H9 (cell line): ENCODE measurements around the gene IMMP2L. TPM values are rescaled to one million over a fixed set of nuclear protein-coding genes. Genes with fewer than 3 reads are reported as not detected.

ENCODE experiments used
- DNase-seq: peaks from one replicate; pipeline ENCODE4 v3.0.0-alpha.2; 2017
- H2AFZ ChIP-seq: one replicate; pipeline ENCODE4 v1.6.1; 2013; ENCODE audit warnings: mild to moderate bottlenecking, low read length, control low read depth, moderate library complexity
- H2AK5ac ChIP-seq: 2 replicates; pipeline ENCODE4 v1.6.1; 2013; ENCODE audit warnings: low read length, control low read depth, mixed read lengths; ENCODE audit not compliant: insufficient read length
- H2BK120ac ChIP-seq: one replicate; pipeline ENCODE4 v1.6.1; 2013; ENCODE audit warnings: low read depth, mild to moderate bottlenecking, low read length, control low read depth, inconsistent platforms; ENCODE audit not compliant: poor library complexity, severe bottlenecking
- H2BK12ac ChIP-seq: 2 replicates; pipeline ENCODE4 v1.6.1; 2013; ENCODE audit warnings: low read length, control low read depth, mixed read lengths, low read depth; ENCODE audit not compliant: insufficient read length
- H2BK15ac ChIP-seq: 2 replicates; pipeline ENCODE4 v1.6.1; 2013; ENCODE audit warnings: low read depth, low read length, control low read depth
- H2BK20ac ChIP-seq: one replicate; pipeline ENCODE4 v1.6.1; 2013; ENCODE audit warnings: low read depth, mild to moderate bottlenecking, low read length, control low read depth, inconsistent platforms; ENCODE audit not compliant: poor library complexity, severe bottlenecking
- H2BK5ac ChIP-seq: 2 replicates; pipeline ENCODE4 v1.6.1; 2013; ENCODE audit warnings: low read length, control low read depth, mixed read lengths; ENCODE audit not compliant: insufficient read length
- H3K14ac ChIP-seq: 2 replicates; pipeline ENCODE4 v1.6.1; 2013; ENCODE audit warnings: low read length, control low read depth; ENCODE audit not compliant: insufficient read depth
- H3K18ac ChIP-seq: 2 replicates; pipeline ENCODE4 v1.6.1; 2013; ENCODE audit warnings: low read depth, mild to moderate bottlenecking, mixed read lengths, low read length, control low read depth; ENCODE audit not compliant: insufficient read length
- H3K23ac ChIP-seq: 2 replicates; pipeline ENCODE4 v1.6.1; 2013; ENCODE audit warnings: low read length, control low read depth, mixed read lengths, low read depth; ENCODE audit not compliant: insufficient read length
- H3K23me2 ChIP-seq: 2 replicates; pipeline ENCODE4 v1.6.1; 2013; ENCODE audit warnings: low read depth, mild to moderate bottlenecking, mixed read lengths, low read length, control low read depth; ENCODE audit not compliant: insufficient read length, poor library complexity, severe bottlenecking
- H3K27ac ChIP-seq: 2 replicates; pipeline ENCODE4 v1.5.1; 2013; ENCODE audit warnings: low read length, control low read depth, mixed read lengths, low read depth; ENCODE audit not compliant: insufficient read length
- H3K27me3 ChIP-seq: 2 replicates; pipeline ENCODE4 v1.6.1; 2013; ENCODE audit warnings: low read length, control low read depth, inconsistent platforms; ENCODE audit not compliant: insufficient read depth
- H3K4ac ChIP-seq: 2 replicates; pipeline ENCODE4 v1.6.1; 2013; ENCODE audit warnings: low read depth, mild to moderate bottlenecking, control low read depth, inconsistent platforms, low read length, moderate library complexity
- H3K4me1 ChIP-seq: 2 replicates; pipeline ENCODE4 v1.6.1; 2013; ENCODE audit warnings: low read length, control low read depth, inconsistent platforms; ENCODE audit not compliant: insufficient read depth
- H3K4me2 ChIP-seq: 2 replicates; pipeline ENCODE4 v1.6.1; 2013; ENCODE audit warnings: low read length, control low read depth, mixed read lengths; ENCODE audit not compliant: insufficient read length, insufficient read depth
- H3K56ac ChIP-seq: 2 replicates; pipeline ENCODE4 v1.6.1; 2013; ENCODE audit warnings: low read depth, mild to moderate bottlenecking, mixed read lengths, low read length, control low read depth; ENCODE audit not compliant: insufficient read length
- H3K79me1 ChIP-seq: 2 replicates; pipeline ENCODE4 v1.6.1; 2013; ENCODE audit warnings: low read depth, mild to moderate bottlenecking, moderate library complexity, low read length, control low read depth, inconsistent platforms; ENCODE audit not compliant: insufficient read depth, poor library complexity, severe bottlenecking
- H3K79me2 ChIP-seq: 2 replicates; pipeline ENCODE4 v1.6.1; 2013; ENCODE audit warnings: low read length, control low read depth, inconsistent platforms; ENCODE audit not compliant: insufficient read depth
- H3K9ac ChIP-seq: 2 replicates; pipeline ENCODE4 v1.6.1; 2013; ENCODE audit warnings: low read length, control low read depth, mixed read lengths; ENCODE audit not compliant: insufficient read length; ENCODE audit errors: extremely low read depth
- H3K9me3 ChIP-seq: one replicate; pipeline ENCODE4 v1.6.1; 2013; ENCODE audit warnings: low read depth, low read length, inconsistent platforms; ENCODE audit not compliant: control insufficient read depth
- H3T11ph ChIP-seq: one replicate; pipeline ENCODE4 v1.6.1; 2013; ENCODE audit warnings: mild to moderate bottlenecking, low read length, control low read depth, inconsistent platforms
- H4K20me1 ChIP-seq: one replicate; pipeline ENCODE4 v1.6.1; 2013; ENCODE audit not compliant: control insufficient read depth, insufficient read length, insufficient read depth
- H4K5ac ChIP-seq: 2 replicates; pipeline ENCODE4 v1.6.1; 2013; ENCODE audit warnings: low read depth, mild to moderate bottlenecking, mixed read lengths, low read length, control low read depth; ENCODE audit not compliant: insufficient read length
- H4K8ac ChIP-seq: replicated peaks from 2 replicates; pipeline ENCODE4 v1.6.1; 2013; ENCODE audit warnings: low read length, control low read depth, mixed read lengths, low read depth; ENCODE audit not compliant: insufficient read length
- H4K91ac ChIP-seq: 2 replicates; pipeline ENCODE4 v1.6.1; 2013; ENCODE audit warnings: low read depth, mild to moderate bottlenecking, moderate library complexity, mixed read lengths, low read length, control low read depth; ENCODE audit not compliant: insufficient read length
- H3K27ac Mint-ChIP-seq, 3 experiments: 2 replicates in 2 of 3; 3 replicates in 1 of 3; pipeline ENCODE4 v1.8.0; 2020 to 2021; ENCODE audit warnings: mixed read lengths in 3 of 3, mild to moderate bottlenecking in 1 of 3, moderate library complexity in 1 of 3
- H3K27me3 Mint-ChIP-seq: 2 replicates; pipeline ENCODE4 v1.8.0; 2021; ENCODE audit warnings: low read depth, mild to moderate bottlenecking, moderate library complexity, mixed read lengths
- H3K36me3 Mint-ChIP-seq, 3 experiments: 2 replicates in 2 of 3; 3 replicates in 1 of 3; pipeline ENCODE4 v1.8.0; 2020 to 2021; ENCODE audit warnings: low read depth in 3 of 3, mixed read lengths in 3 of 3; ENCODE audit not compliant: insufficient read depth in 1 of 3
- H3K4me1 Mint-ChIP-seq, 2 experiments: 2 replicates each; pipeline ENCODE4 v1.8.0; 2020; ENCODE audit warnings: mixed read lengths in 2 of 2
- H3K4me3 Mint-ChIP-seq, 2 experiments: 2 replicates in 1 of 2; 3 replicates in 1 of 2; pipeline ENCODE4 v1.8.0; 2020 to 2021; ENCODE audit warnings: mild to moderate bottlenecking in 2 of 2, mixed read lengths in 2 of 2, moderate library complexity in 1 of 2
- H3K9me3 Mint-ChIP-seq, 2 experiments: 2 replicates in 1 of 2; 3 replicates in 1 of 2; pipeline ENCODE4 v1.8.0; 2020; ENCODE audit warnings: mild to moderate bottlenecking in 2 of 2, mixed read lengths in 2 of 2, moderate library complexity in 1 of 2
- WGBS: extraction: QIAGEN DNeasy Blood & Tissue Kit; methylation state at CpG from one replicate; pipeline ENCODE4 v1.1.7; 2013; ENCODE audit warnings: missing lambda C conversion rate, low lambda C conversion rate, mixed read lengths; ENCODE audit not compliant: insufficient read length; ENCODE audit errors: extremely low coverage; 5-methylcytosine and 5-hydroxymethylcytosine counted together
- total RNA-seq: library from RNA; stranded (reverse); gene quantifications from 2 replicates; pipeline ENCODE4 v1.2.1, GENCODE V29; 2021
- TF ChIP-seq, protein P1 (sequence below): fragments of 200-600 bp; sonication (generic); conservative IDR thresholded peaks from 3 replicates; pipeline ENCODE4 v1.8.0; 2021; ENCODE audit warnings: antibody characterized with exemption, mild to moderate bottlenecking

The IMMP2L gene
- total RNA-seq, 1 experiment from 2014 or later = 14.7 TPM

DNA sequence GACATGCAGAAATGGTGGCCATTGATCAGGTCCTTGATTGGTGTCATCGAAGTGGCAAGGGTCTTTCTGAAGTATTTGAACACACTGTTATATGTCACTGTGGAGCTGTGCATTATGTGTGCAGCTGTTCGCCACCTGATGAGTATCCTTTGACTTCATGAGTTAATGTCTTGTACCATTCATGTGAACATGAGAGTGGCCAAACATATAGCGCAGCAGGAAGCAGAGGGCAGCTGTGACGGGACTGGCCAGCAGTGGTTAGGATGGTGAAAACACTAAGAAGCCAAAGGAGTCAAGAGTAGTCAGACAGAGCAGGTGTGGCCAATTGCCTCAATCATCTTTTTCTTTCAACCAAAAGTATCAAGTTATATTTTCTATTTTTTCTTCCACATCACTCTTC, 167.4 kb downstream of the IMMP2L start:
- Histone ChIP-seq H2AK5ac (no peak overlapping the region), H2BK120ac (no peak overlapping the region), H2AFZ (no peak overlapping the region), H3K27me3 (no peaks in the 10 kb centered on the region), H3K9me3 (no peaks in the 10 kb centered on the region), H4K8ac (no peak overlapping the region), H3K79me1 (no peaks in the 10 kb centered on the region), H3K23me2 (no peaks in the 10 kb centered on the region), H3K4ac (no peak overlapping the region), H2BK20ac (no peak overlapping the region), H4K5ac (no peak overlapping the region), H2BK12ac (no peak overlapping the region), H3K4me2 (no peak overlapping the region), H4K91ac (no peak overlapping the region), H3K79me2 (no peaks in the 10 kb centered on the region), H2BK15ac (no peak overlapping the region), H3K9ac (no peak overlapping the region), H2BK5ac (no peak overlapping the region), H3K27ac (no peak overlapping the region), H3K4me1 (no peaks in the 10 kb centered on the region; the same call in 1 of the 2 replicates), H3K14ac (no peak overlapping the region), H4K20me1 (no peaks in the 10 kb centered on the region), H3K18ac (no peak overlapping the region), H3K56ac (no peak overlapping the region), H3T11ph (no peak overlapping the region), H3K23ac (no peak overlapping the region)
- Mint-ChIP-seq H3K27ac (no peak overlapping the region), H3K4me1 (peaks cover 11 to 13% of the 10 kb centered on the region in 2 experiments), H3K9me3 (no peaks in the 10 kb centered on the region), H3K27me3 (no peaks in the 10 kb centered on the region), H3K4me3 (no peak overlapping the region), H3K36me3 (no peaks in the 10 kb centered on the region; a peak in 1 of 7 replicates)
- DNase-seq = no peak
- no CpG with 5 or more reads among the region's 4 CpGs for WGBS
- TF ChIP-seq, protein P1, sequence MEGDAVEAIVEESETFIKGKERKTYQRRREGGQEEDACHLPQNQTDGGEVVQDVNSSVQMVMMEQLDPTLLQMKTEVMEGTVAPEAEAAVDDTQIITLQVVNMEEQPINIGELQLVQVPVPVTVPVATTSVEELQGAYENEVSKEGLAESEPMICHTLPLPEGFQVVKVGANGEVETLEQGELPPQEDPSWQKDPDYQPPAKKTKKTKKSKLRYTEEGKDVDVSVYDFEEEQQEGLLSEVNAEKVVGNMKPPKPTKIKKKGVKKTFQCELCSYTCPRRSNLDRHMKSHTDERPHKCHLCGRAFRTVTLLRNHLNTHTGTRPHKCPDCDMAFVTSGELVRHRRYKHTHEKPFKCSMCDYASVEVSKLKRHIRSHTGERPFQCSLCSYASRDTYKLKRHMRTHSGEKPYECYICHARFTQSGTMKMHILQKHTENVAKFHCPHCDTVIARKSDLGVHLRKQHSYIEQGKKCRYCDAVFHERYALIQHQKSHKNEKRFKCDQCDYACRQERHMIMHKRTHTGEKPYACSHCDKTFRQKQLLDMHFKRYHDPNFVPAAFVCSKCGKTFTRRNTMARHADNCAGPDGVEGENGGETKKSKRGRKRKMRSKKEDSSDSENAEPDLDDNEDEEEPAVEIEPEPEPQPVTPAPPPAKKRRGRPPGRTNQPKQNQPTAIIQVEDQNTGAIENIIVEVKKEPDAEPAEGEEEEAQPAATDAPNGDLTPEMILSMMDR = no peak
